Transverse colon (tissue), 4 donors: Measurements from ENCODE around the gene SLC12A7. TPM values are rescaled to one million over a fixed set of nuclear protein-coding genes. Genes with fewer than 3 reads are reported as not detected.
"Not testable (repeated sequence)": the region's sequence is repeated elsewhere in the genome, so short reads cannot be mapped to it uniquely, and the experiment has no call there.

ENCODE experiments used
- DNase-seq: peaks from one replicate; pipeline ENCODE4 v3.0.0-alpha.2; 2019
- H3K27ac ChIP-seq, 4 donors: fragments of 200-600 bp; sonication (generic); 2 replicates each; pipeline ENCODE4 v1.5.1; 2016 to 2018; ENCODE audit warnings: inconsistent platforms in 4 of 4
- H3K27me3 ChIP-seq: fragments of 200-600 bp; sonication (generic); 2 replicates; pipeline ENCODE4 v1.5.1; 2017; ENCODE audit warnings: inconsistent platforms
- H3K36me3 ChIP-seq, 4 donors: fragments of 200-600 bp; sonication (generic); 2 replicates each; pipeline ENCODE4 v1.5.1; 2017 to 2019; ENCODE audit warnings: inconsistent platforms in 4 of 4
- H3K4me1 ChIP-seq, 4 donors: fragments of 200-600 bp; sonication (generic); 2 replicates each; pipeline ENCODE4 v1.5.1; 2017 to 2020; ENCODE audit warnings: inconsistent platforms in 4 of 4
- H3K4me3 ChIP-seq, 4 donors: fragments of 200-600 bp; sonication (generic); 1 replicate in 1 of 4; 2 replicates in 3 of 4; pipeline versions ENCODE4 v1.5.1 to v1.6.1; 2017 to 2019; ENCODE audit warnings: inconsistent platforms in 4 of 4
- H3K9me3 ChIP-seq, 2 donors: fragments of 200-600 bp; sonication (generic); 2 replicates each; pipeline ENCODE4 v1.5.1; 2017 to 2019; ENCODE audit warnings: inconsistent platforms in 2 of 2
- CTCF ChIP-seq, 5 experiments: fragments of 200-600 bp in 3 of 5; fragments of 450-650 bp in 2 of 5; sonication (generic) in 3 of 5; IDR thresholded peaks; 1 replicate in 2 of 5; 2 replicates in 3 of 5; pipeline ENCODE4 v1.5.1; 2016 to 2017; ENCODE audit warnings: antibody characterized with exemption in 5 of 5, inconsistent platforms in 3 of 5, mild to moderate bottlenecking in 2 of 5, moderate library complexity in 1 of 5
- EP300 ChIP-seq: sonication (generic); formaldehyde crosslinking; IDR thresholded peaks from one replicate; pipeline ENCODE4 v1.6.1; 2017; ENCODE audit warnings: antibody characterized with exemption, low read depth
- POLR2A ChIP-seq: fragments of 450-650 bp; IDR thresholded peaks from one replicate; pipeline ENCODE4 v1.6.1; 2016; ENCODE audit warnings: antibody characterized with exemption, mild to moderate bottlenecking, moderate library complexity
- POLR2AphosphoS5 ChIP-seq, 3 donors: sonication (generic); formaldehyde crosslinking; IDR thresholded peaks; one replicate each; pipeline ENCODE4 v1.6.1; 2016; ENCODE audit warnings: antibody characterized with exemption in 3 of 3
- WGBS, 2 donors: methylation state at CpG; one replicate each; pipeline ENCODE4 v1.1.5; 2018; ENCODE audit warnings: low coverage in 1 of 2; 5-methylcytosine and 5-hydroxymethylcytosine counted together
- in situ Hi-C, 4 donors: fragments of 200-750 bp; cut with MboI; loops; one replicate each; pipeline versions ENCODE4 v1.15.0 to v1.15.1; 2017; ENCODE audit warnings: low sequenced_read_pairs in 3 of 4, low pct_ligation_motif_present in 1 of 4, low pct_unique_long_range_greater_than_20kb in 1 of 4
- intact Hi-C: fragments of 100-400 bp; cut with DNase I; formaldehyde crosslinking; loops from one replicate; pipeline ENCODE4 v1.15.1; 2023; ENCODE audit warnings: low total_unique reads
- total RNA-seq, 4 donors: library from RNA; depleted of rRNA; stranded (reverse); fragments of >200 nt; gene quantifications; one replicate each; pipeline ENCODE4 v1.1.0, GENCODE V29; 2016

SLC12A7 gene
- total RNA-seq, 4 donors from 2014 or later = 60.7 to 144 (median 61.4) TPM

- no peak overlapping the region for H3K4me3 ChIP-seq
- peak overlapping the region in 3 of 4 donors; percentile 12 to 19 (median 14) for H3K27ac ChIP-seq
- no peak for DNase-seq
- TF ChIP-seq CTCF (IDR thresholded peaks at IDR 0.05) = no peak
- TF ChIP-seq POLR2A = no peak
- TF ChIP-seq EP300 = no peak
- TF ChIP-seq POLR2AphosphoS5 (IDR thresholded peaks at IDR 0.05) = no peak
- intact Hi-C loops = no loop called here
- peaks cover 32 to 48% (median 37%) of the 10 kb centered on the region in 4 donors for H3K4me1 ChIP-seq
- in situ Hi-C loops = no loop called here
- WGBS, 2 donors = 81% methylated on average over 48 of the region's 48 CpGs; no CpG with 5 or more reads in 1 of the 2 donors
- no peaks in the 10 kb centered on the region for H3K9me3 ChIP-seq
- H3K36me3 ChIP-seq = no peaks in the 10 kb centered on the region
- H3K27me3 ChIP-seq = no peaks in the 10 kb centered on the region
Observed at GRCh38 chr5:1099926-1100663, 11.8 kb downstream of the SLC12A7 start.

- no peaks in the 10 kb centered on the region for H3K27me3 ChIP-seq
- peaks cover 22 to 38% (median 27%) of the 10 kb centered on the region in 4 donors for H3K4me1 ChIP-seq
- DNase-seq = no peak
- in situ Hi-C loops = no loop called here
- H3K9me3 ChIP-seq = no peaks in the 10 kb centered on the region
- no peak overlapping the region for H3K4me3 ChIP-seq
- no peak for TF ChIP-seq EP300
- no peak for TF ChIP-seq CTCF (IDR thresholded peaks at IDR 0.05)
- TF ChIP-seq POLR2AphosphoS5 (IDR thresholded peaks at IDR 0.05) = no peak
- WGBS, 2 donors = 78 to 85% methylated on average over 8 to 28 of the region's 28 CpGs
- H3K27ac ChIP-seq = no peak overlapping the region
- H3K36me3 ChIP-seq = no peaks in the 10 kb centered on the region
- intact Hi-C loops = no loop called here
Observed at GRCh38 chr5:1098986-1099597, 12.8 kb downstream of the SLC12A7 start.

- intact Hi-C loops, H3K9me3 ChIP-seq, H3K36me3 ChIP-seq, in situ Hi-C loops, H3K4me3 ChIP-seq, H3K27ac ChIP-seq, H3K27me3 ChIP-seq, DNase-seq: not testable (repeated sequence)
- H3K4me1 ChIP-seq = peaks cover 11 to 33% (median 16%) of the 10 kb centered on the region in 4 donors
- WGBS, 2 donors = 86% methylated on average over 6 of the region's 7 CpGs; no CpG with 5 or more reads in 1 of the 2 donors
Observed at GRCh38 chr5:1097988-1098385, 13.9 kb downstream of the SLC12A7 start.

- intact Hi-C loops (no loop called here), in situ Hi-C loops (no loop called here)
- H3K4me1 ChIP-seq = peaks cover 6 to 29% (median 10%) of the 10 kb centered on the region in 4 donors
- no peak overlapping the region for H3K4me3 ChIP-seq
- TF ChIP-seq EP300 (no peak), CTCF (IDR thresholded peaks at IDR 0.05) (no peak), POLR2AphosphoS5 (IDR thresholded peaks at IDR 0.05) (no peak), POLR2A (no peak)
- 77% methylated on average over 22 of the region's 22 CpGs; no CpG with 5 or more reads in 1 of the 2 donors for WGBS, 2 donors
- no peaks in the 10 kb centered on the region for H3K27me3 ChIP-seq
- H3K36me3 ChIP-seq = no peaks in the 10 kb centered on the region
- no peak overlapping the region for H3K27ac ChIP-seq
- no peaks in the 10 kb centered on the region for H3K9me3 ChIP-seq
- no peak for DNase-seq
Observed at GRCh38 chr5:1097381-1097987, 14.4 kb downstream of the SLC12A7 start.
